Vagina (tissue), 2 donors: Measurements from ENCODE around the gene ADORA2A.

Experiments used
- POLR2A ChIP-seq, 2 donors: fragments of 450-650 bp; IDR thresholded peaks; one replicate each; pipeline ENCODE4 v1.6.1; 2017; ENCODE audit warnings: antibody characterized with exemption in 2 of 2, mild to moderate bottlenecking in 2 of 2, moderate library complexity in 2 of 2
- TF ChIP-seq, protein P1 (sequence below), 3 experiments: fragments of 450-650 bp in 2 of 3; fragments of 200-600 bp in 1 of 3; sonication (generic) in 1 of 3; IDR thresholded peaks; one replicate each; pipeline ENCODE4 v1.5.1; 2017 to 2019; ENCODE audit warnings: antibody characterized with exemption in 3 of 3, mild to moderate bottlenecking in 2 of 3, moderate library complexity in 2 of 3

DNA sequence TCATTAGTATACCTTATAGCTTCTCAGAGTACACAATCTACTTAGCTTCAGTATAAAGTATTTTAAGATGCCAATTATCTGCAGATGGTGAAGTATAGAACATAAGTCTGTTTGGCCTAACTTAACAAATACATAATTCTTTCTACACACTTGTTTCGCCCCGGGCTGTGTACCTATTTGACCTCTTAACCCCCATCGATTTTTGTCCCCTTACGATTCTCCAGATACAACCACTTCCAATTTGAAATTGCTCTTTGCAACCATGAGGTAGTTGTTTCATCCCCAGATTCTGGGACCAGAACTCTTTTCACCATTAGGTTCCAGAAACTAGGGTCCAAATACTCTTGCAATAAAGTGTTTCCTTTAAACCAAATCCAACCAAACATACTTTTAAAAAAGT lies 57.8 kb downstream of the ADORA2A start:
- TF ChIP-seq, protein P1, sequence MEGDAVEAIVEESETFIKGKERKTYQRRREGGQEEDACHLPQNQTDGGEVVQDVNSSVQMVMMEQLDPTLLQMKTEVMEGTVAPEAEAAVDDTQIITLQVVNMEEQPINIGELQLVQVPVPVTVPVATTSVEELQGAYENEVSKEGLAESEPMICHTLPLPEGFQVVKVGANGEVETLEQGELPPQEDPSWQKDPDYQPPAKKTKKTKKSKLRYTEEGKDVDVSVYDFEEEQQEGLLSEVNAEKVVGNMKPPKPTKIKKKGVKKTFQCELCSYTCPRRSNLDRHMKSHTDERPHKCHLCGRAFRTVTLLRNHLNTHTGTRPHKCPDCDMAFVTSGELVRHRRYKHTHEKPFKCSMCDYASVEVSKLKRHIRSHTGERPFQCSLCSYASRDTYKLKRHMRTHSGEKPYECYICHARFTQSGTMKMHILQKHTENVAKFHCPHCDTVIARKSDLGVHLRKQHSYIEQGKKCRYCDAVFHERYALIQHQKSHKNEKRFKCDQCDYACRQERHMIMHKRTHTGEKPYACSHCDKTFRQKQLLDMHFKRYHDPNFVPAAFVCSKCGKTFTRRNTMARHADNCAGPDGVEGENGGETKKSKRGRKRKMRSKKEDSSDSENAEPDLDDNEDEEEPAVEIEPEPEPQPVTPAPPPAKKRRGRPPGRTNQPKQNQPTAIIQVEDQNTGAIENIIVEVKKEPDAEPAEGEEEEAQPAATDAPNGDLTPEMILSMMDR (IDR thresholded peaks at IDR 0.05) = no peak
- TF ChIP-seq POLR2A (IDR thresholded peaks at IDR 0.05) = no peak
